Prostate gland (tissue), 2 donors: ENCODE results near the gene RIMBP2. TPM values are rescaled to one million over a fixed set of nuclear protein-coding genes. Genes with fewer than 3 reads are reported as not detected.

ENCODE experiments used
- DNase-seq: peaks from one replicate; pipeline ENCODE4 v3.0.0-alpha.2; 2019; ENCODE audit warnings: low spot score
- H3K27ac ChIP-seq, 2 donors: fragments of 200-600 bp; sonication (generic); 2 replicates each; pipeline ENCODE4 v1.5.1; 2017 to 2019
- H3K27me3 ChIP-seq: fragments of 200-600 bp; sonication (generic); replicated peaks from 2 replicates; pipeline ENCODE4 v1.5.1; 2019; ENCODE audit not compliant: insufficient read depth
- H3K36me3 ChIP-seq, 2 donors: fragments of 200-600 bp; sonication (generic); 1 replicate in 1 of 2; 2 replicates in 1 of 2; pipeline versions ENCODE4 v1.5.1 to v1.8.1; 2017 to 2019
- H3K4me1 ChIP-seq: fragments of 200-600 bp; sonication (generic); replicated peaks from 2 replicates; pipeline ENCODE4 v1.5.1; 2019
- H3K4me3 ChIP-seq, 2 donors: fragments of 200-600 bp; sonication (generic); 2 replicates each; pipeline ENCODE4 v1.5.1; 2017 to 2019
- H3K9me3 ChIP-seq: fragments of 200-600 bp; sonication (generic); 2 replicates; pipeline ENCODE4 v1.5.1; 2017
- POLR2A ChIP-seq: fragments of 450-650 bp; IDR thresholded peaks from one replicate; pipeline ENCODE4 v1.6.1; 2016; ENCODE audit warnings: antibody characterized with exemption, mild to moderate bottlenecking
- POLR2AphosphoS5 ChIP-seq: sonication (generic); formaldehyde crosslinking; IDR thresholded peaks from one replicate; pipeline ENCODE4 v1.6.1; 2017; ENCODE audit warnings: antibody characterized with exemption
- WGBS: methylation state at CpG from one replicate; pipeline ENCODE4 v1.1.5; 2018; 5-methylcytosine and 5-hydroxymethylcytosine counted together
- intact Hi-C: fragments of 100-400 bp; cut with DNase I; formaldehyde crosslinking; loops from one replicate; pipeline ENCODE4 v1.14.2; 2022
- total RNA-seq, 2 donors: library from RNA; depleted of rRNA; stranded (reverse); fragments of >200 nt; gene quantifications; one replicate each; pipeline ENCODE4 v1.1.0, GENCODE V29; 2016
- TF ChIP-seq, protein P1 (sequence below), 4 experiments: fragments of 200-600 bp in 2 of 4; fragments of 450-650 bp in 2 of 4; sonication (generic) in 2 of 4; IDR thresholded peaks; 1 replicate in 3 of 4; 2 replicates in 1 of 4; pipeline ENCODE4 v1.5.1; 2016 to 2019; ENCODE audit warnings: antibody characterized with exemption in 4 of 4, mild to moderate bottlenecking in 2 of 4, moderate library complexity in 2 of 4

Gene RIMBP2
- total RNA-seq, 2 donors from 2014 or later, result 0.96 to 7.0 TPM

DNA sequence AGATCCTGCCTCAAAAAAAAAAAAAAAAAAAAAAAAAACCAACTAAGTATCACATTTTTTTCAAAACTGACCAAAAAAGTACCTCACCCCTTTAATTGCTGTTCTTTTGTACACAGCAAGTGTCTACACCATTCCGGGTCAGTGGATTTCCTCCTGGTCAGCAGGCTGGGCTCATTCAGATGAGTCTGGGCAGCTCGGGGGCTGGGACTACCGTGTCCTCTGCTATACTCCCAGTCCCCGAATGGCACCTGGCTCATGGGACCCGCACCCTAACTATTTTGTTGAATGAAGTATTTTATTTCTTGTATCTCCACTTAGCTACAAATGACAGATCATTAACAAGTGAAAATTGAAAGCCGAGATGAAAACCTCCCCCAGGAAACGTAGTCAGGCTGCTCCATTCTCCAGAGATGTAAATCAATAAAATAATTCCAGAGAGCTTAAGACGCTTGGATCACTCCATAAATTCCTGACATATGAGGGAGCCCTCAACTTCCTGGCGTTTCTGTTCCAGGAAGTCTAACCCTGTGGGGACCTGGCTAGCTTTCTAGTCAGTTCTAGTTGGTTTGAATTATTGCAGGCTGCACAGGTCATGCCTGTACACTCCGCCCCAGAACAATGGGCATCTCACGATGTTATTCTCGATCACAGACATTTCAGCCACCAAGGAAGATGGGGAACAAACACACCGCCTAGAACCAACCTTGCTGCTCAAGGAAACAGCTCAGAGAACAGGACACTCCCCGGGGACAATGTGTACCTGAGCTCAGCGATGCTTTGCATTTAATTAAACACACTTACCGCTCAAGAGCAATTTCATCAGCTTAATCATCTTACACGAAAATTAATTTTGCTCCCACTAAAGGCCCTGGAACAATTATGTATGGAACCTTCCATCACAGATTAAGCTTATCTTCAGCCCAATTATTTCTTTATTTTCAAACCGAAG, 76.3 kb downstream of the RIMBP2 start:
- H3K4me1 ChIP-seq, result no peaks in the 10 kb centered on the region
- no peak overlapping the region for H3K27ac ChIP-seq
- H3K36me3 ChIP-seq, result no peaks in the 10 kb centered on the region
- DNase-seq, result no peak
- intact Hi-C loops, result no loop called here
- TF ChIP-seq, protein P1, sequence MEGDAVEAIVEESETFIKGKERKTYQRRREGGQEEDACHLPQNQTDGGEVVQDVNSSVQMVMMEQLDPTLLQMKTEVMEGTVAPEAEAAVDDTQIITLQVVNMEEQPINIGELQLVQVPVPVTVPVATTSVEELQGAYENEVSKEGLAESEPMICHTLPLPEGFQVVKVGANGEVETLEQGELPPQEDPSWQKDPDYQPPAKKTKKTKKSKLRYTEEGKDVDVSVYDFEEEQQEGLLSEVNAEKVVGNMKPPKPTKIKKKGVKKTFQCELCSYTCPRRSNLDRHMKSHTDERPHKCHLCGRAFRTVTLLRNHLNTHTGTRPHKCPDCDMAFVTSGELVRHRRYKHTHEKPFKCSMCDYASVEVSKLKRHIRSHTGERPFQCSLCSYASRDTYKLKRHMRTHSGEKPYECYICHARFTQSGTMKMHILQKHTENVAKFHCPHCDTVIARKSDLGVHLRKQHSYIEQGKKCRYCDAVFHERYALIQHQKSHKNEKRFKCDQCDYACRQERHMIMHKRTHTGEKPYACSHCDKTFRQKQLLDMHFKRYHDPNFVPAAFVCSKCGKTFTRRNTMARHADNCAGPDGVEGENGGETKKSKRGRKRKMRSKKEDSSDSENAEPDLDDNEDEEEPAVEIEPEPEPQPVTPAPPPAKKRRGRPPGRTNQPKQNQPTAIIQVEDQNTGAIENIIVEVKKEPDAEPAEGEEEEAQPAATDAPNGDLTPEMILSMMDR (IDR thresholded peaks at IDR 0.05), result no peak
- no peak for TF ChIP-seq POLR2AphosphoS5
- no peak overlapping the region for H3K4me3 ChIP-seq
- no peaks in the 10 kb centered on the region for H3K9me3 ChIP-seq
- no peaks in the 10 kb centered on the region for H3K27me3 ChIP-seq
- WGBS, result 56% methylated on average over 18 of the region's 18 CpGs

DNA sequence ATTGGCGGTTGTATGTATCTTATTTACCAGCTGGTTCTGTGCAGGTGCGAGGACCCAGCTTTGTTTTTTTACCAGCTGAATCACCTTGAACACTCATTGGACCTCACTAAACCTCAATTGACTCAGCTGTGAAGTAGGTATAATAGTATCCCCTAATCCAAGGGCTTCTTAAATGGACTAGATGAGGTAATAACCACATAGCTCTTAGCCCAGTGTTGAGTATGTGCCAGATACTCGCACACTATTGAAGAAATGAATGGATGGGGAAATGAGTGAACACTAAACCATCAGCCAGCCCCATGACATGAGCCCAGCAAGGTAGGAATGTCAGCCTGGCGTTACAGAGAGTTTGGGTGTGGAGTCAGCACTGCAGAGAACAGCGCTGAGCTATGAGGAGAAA, 79.7 kb downstream of the RIMBP2 start:
- H3K27me3 ChIP-seq, result no peaks in the 10 kb centered on the region
- intact Hi-C loops, result no loop called here
- DNase-seq, result no peak
- no peaks in the 10 kb centered on the region for H3K36me3 ChIP-seq
- no peaks in the 10 kb centered on the region for H3K9me3 ChIP-seq
- H3K4me3 ChIP-seq, result no peak overlapping the region
- no peaks in the 10 kb centered on the region for H3K4me1 ChIP-seq
- no peak for TF ChIP-seq POLR2AphosphoS5
- 92% methylated on average over 5 of the region's 5 CpGs for WGBS
- no peak overlapping the region for H3K27ac ChIP-seq

DNA sequence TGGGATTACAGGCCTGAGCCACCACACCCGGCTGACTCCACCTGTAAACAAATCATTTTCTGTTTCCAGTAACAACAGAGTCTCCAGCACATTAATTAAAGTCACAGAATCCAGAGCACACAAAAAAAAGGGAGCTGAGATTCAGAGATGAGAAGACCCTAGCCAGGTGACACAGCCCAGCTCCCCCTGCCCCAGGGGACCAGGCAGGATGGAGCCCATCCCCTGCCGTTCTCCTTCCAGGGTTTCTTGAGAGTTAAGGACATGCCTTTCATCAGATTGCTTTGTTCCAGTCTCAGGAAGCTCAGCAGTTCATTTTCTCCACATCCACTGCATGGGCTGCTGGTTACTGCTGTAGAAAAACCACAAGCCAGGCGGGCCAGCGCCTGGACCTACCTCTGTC, 81.2 kb downstream of the RIMBP2 start:
- H3K4me3 ChIP-seq, result no peak overlapping the region
- H3K27ac ChIP-seq, result no peak overlapping the region
- no peaks in the 10 kb centered on the region for H3K9me3 ChIP-seq
- no peaks in the 10 kb centered on the region for H3K27me3 ChIP-seq
- WGBS, result 75% methylated on average over 4 of the region's 4 CpGs
- DNase-seq, result no peak
- intact Hi-C loops, result no loop called here
- H3K4me1 ChIP-seq, result no peaks in the 10 kb centered on the region
- TF ChIP-seq, protein P1 (IDR thresholded peaks at IDR 0.05), result no peak
- TF ChIP-seq POLR2A, result no peak
- TF ChIP-seq POLR2AphosphoS5, result no peak
- H3K36me3 ChIP-seq, result no peaks in the 10 kb centered on the region

DNA sequence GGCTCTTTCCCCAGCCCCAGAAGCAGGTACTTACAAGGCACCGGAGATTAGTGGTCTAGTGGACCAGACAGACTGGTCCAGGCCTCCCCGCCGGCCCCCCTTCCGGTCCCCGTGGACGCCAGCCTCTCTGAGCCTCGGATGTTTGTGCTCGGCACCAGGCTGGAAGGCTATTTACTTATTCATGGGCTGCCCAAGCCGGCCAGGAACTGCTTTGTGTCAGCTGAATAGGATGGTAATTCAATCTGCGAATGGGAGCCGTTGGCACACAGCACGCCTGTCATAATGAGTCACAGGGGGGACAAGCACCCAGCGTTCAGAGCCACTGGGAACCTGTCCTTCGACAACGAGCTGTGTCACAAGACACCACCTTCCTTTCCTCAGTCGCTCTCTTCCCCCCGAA, 82.3 kb downstream of the RIMBP2 start:
- TF ChIP-seq POLR2AphosphoS5 (peak; percentile 78), POLR2A (peak; percentile 17)
- TF ChIP-seq, protein P1 (IDR thresholded peaks at IDR 0.05), result no peak
- no peaks in the 10 kb centered on the region for H3K9me3 ChIP-seq
- no peaks in the 10 kb centered on the region for H3K36me3 ChIP-seq
- H3K27me3 ChIP-seq, result no peaks in the 10 kb centered on the region
- no peaks in the 10 kb centered on the region for H3K4me1 ChIP-seq
- H3K4me3 ChIP-seq, result no peak overlapping the region
- DNase-seq, result peak; percentile 77
- no peak overlapping the region for H3K27ac ChIP-seq
- 16% methylated on average over 16 of the region's 17 CpGs for WGBS
- intact Hi-C loops, result no loop called here

DNA sequence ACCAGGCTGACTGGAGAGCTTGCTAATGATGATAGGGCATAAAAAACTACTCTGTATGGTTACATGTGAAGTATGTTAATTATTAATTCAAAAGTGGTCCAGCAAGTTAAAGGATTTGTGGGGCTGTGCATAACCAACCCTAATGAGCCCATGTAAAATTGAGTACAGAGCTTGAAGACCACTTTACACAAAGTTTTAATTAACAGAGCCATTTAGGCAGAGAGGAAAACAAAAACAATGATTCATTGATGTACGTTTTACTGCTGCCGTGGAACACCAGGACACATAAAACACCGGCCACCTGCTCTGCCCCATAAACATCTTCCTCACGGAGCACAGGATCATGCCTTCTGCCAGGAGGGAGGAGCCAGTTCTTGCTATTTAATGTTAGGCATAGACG, 83.5 kb downstream of the RIMBP2 start:
- Histone ChIP-seq H3K27ac (no peak overlapping the region), H3K4me1 (no peaks in the 10 kb centered on the region), H3K9me3 (no peaks in the 10 kb centered on the region), H3K4me3 (no peak overlapping the region), H3K27me3 (no peaks in the 10 kb centered on the region), H3K36me3 (no peaks in the 10 kb centered on the region)
- TF ChIP-seq, protein P1 (IDR thresholded peaks at IDR 0.05), result no peak
- TF ChIP-seq POLR2AphosphoS5 (peak; percentile 34), POLR2A (no peak)
- peak; percentile 36 for DNase-seq
- 29% methylated on average over 5 of the region's 5 CpGs for WGBS
- intact Hi-C loops, result no loop called here
